HepG2 (cell line): ENCODE measurements around the gene UBAP1L.

Experiments used
- BRD4 ChIP-seq: sonication (generic); formaldehyde crosslinking; IDR thresholded peaks from 2 replicates; pipeline ENCODE4 v1.4.0; 2020; ENCODE audit warnings: missing genetic modification reagents
- CEBPG ChIP-seq: IDR thresholded peaks from 2 replicates; pipeline ENCODE4 v1.6.1; 2016
- CHD4 ChIP-seq: fragments of 200-600 bp; sonication (generic); IDR thresholded peaks from 2 replicates; pipeline ENCODE4 v1.7.0; 2017; ENCODE audit warnings: mild to moderate bottlenecking, low read length, borderline replicate concordance
- CTCF ChIP-seq: sonication (generic); formaldehyde crosslinking; IDR thresholded peaks from 2 replicates; pipeline ENCODE4 v1.5.0; 2020; ENCODE audit warnings: mild to moderate bottlenecking, missing genetic modification reagents, moderate library complexity
- DNMT1 ChIP-seq: sonication (generic); formaldehyde crosslinking; IDR thresholded peaks from 2 replicates; pipeline ENCODE4 v1.5.1; 2020; ENCODE audit warnings: mild to moderate bottlenecking, missing genetic modification reagents
- FOXK1 ChIP-seq: sonication (generic); formaldehyde crosslinking; IDR thresholded peaks from 2 replicates; pipeline ENCODE4 v1.4.0; 2020; ENCODE audit warnings: low read depth, missing genetic modification reagents, borderline replicate concordance
- FOXM1 ChIP-seq: sonication (generic); formaldehyde crosslinking; IDR thresholded peaks from 2 replicates; pipeline ENCODE4 v1.5.0; 2020; ENCODE audit warnings: missing genetic modification reagents
- PRDM15 ChIP-seq: sonication (generic); formaldehyde crosslinking; IDR thresholded peaks from 2 replicates; pipeline ENCODE4 v1.4.0; 2020; ENCODE audit warnings: missing genetic modification reagents
- TRIM24 ChIP-seq: sonication (generic); formaldehyde crosslinking; IDR thresholded peaks from 2 replicates; pipeline ENCODE4 v1.8.0; 2022; ENCODE audit warnings: mild to moderate bottlenecking, missing genetic modification reagents
- UBTF ChIP-seq: sonication (generic); formaldehyde crosslinking; IDR thresholded peaks from 2 replicates; pipeline ENCODE4 v1.4.0; 2020; ENCODE audit warnings: mild to moderate bottlenecking, missing genetic modification reagents
- ZNF205 ChIP-seq: IDR thresholded peaks from 2 replicates; pipeline ENCODE4 v1.6.1; 2018; ENCODE audit warnings: missing biosample characterization, missing genetic modification reagents
- ZNF431 ChIP-seq: sonication (generic); formaldehyde crosslinking; IDR thresholded peaks from 2 replicates; pipeline ENCODE4 v1.9.0; 2022; ENCODE audit warnings: missing genetic modification reagents, low read depth, mild to moderate bottlenecking, borderline replicate concordance
- ZNF740 ChIP-seq: sonication (generic); formaldehyde crosslinking; IDR thresholded peaks from 2 replicates; pipeline ENCODE4 v1.4.0; 2020; ENCODE audit warnings: missing genetic modification reagents

GRCh38 chr15:65099336-65099735 lies 15.7 kb downstream of the UBAP1L start:
- TF ChIP-seq TRIM24 (CRISPR knock-in tag) (no peak), DNMT1 (CRISPR knock-in tag) (no peak), ZNF740 (CRISPR knock-in tag) (no peak), CTCF (CRISPR knock-in tag) (no peak), FOXK1 (CRISPR knock-in tag) (no peak), BRD4 (CRISPR knock-in tag) (no peak), FOXM1 (CRISPR knock-in tag) (no peak), UBTF (CRISPR knock-in tag) (no peak), CHD4 (no peak), ZNF431 (CRISPR knock-in tag) (no peak), CEBPG (CRISPR knock-in tag) (no peak), PRDM15 (CRISPR knock-in tag) (no peak), ZNF205 (CRISPR knock-in tag) (no peak)
